GM21381 (cell line): ENCODE results near the gene DNAJB4.

Source experiments
- ATAC-seq: cut with Tn5 transposase; IDR thresholded peaks from one replicate; pipeline ENCODE4 v1.9.1; 2021; ENCODE audit warnings: mild to moderate bottlenecking, moderate library complexity; ENCODE audit not compliant: unreplicated experiment

The DNAJB4 gene

DNA sequence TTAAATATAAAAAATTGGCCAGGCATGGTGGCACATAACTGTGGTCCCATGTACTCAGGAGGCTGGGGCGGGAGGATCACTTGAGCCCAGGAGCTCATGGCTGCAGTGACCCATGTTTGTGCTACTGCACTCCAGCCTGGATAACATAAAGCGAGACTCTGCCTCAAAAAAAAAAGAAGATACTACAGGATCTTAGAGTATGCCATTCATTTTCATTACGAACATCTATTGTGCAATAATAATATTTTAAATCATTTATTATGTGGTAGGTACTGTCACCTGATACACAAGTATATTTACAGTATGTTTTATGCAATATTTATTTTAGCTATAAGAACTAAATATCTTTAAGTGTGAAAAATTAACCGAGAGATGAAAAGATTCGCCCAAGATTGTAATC lies 31.7 kb downstream of the DNAJB4 start:
- ATAC-seq, result no peak

DNA sequence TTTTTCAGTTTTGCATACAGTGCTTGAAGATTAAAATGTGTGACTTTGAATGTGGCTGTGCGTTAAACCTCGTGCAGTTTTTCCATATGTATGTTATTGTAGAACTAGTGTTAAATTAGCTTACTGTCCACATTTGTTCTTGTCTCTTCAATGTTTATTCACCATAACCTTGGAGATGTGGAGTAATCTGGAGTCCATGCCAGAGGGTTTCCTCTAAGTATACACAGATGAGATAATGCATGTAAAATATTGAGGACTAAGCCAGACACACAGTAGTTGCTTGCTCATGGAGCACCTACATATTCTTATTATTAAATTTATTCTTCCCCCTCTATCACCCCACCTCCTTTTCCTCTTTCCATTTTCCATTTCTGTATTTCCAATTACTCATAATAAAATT lies 33.3 kb downstream of the DNAJB4 start:
- no peak for ATAC-seq

DNA sequence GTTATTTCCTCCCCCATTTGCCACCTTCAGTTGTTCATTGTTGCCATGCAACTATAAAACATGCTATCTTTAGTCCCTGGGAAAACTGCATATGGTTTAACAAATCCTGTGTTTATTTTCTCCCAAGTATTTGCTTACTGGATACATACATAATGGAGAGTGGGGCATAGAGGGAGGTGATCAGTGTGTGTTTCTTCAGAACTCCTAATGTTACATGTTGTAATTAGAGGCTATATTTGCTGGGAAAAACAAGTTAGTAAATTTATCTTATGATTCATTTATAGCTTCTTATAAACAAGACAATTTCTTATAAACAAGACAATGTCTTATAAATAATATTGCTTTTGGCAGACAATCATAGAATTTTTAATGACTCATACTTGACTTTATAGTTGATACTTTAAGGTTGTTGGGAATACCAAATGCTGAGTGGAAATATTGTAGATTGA lies 33.8 kb downstream of the DNAJB4 start:
- ATAC-seq, result no peak

DNA sequence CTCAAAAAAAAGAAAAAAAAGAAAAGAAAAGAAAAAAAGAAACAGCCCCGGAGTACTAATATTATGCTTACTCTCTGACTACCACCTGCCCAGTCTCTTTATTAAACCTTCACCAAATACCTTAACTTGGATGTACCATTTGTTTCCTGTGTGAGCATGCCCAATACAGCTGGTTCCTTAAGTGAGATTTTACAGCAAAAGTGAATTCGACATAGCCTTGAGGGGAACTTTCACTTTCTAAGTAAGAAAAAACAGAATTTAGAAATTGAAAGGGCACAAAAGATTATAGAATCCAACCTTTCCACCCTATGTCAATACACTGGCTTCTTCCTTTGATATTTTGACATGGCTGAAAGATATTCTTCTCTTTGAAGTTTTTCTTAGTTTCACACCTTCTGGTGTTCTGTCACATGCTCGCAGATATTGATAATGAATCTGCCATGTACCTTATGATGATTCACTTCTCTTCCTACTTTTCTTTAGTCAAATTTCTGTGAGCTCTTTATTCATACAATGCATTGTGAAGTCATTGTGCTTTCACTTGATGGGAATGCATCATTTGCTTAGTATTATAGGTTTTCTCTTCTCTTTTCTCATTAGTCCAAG lies 35.8 kb downstream of the DNAJB4 start:
- no peak for ATAC-seq

DNA sequence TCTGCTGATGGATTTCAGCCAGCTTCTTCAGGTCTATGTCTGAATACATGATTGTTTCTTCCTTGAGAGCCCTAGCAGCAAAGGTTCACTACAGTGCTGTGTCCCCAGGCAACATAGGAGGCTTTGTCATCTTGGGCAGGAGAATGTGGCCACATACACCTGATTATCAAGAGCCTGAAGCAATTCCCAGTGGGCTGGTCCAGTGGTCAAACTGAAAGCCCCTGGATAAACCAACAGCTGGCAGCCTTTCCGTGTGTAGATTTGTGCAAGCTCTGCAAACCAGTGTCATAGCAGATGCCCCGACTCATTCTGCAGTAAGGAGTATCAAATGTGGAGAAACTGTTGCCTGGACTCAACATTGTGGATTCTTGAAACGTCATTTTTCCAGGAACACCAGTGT lies 38.7 kb downstream of the DNAJB4 start:
- ATAC-seq, result no peak

DNA sequence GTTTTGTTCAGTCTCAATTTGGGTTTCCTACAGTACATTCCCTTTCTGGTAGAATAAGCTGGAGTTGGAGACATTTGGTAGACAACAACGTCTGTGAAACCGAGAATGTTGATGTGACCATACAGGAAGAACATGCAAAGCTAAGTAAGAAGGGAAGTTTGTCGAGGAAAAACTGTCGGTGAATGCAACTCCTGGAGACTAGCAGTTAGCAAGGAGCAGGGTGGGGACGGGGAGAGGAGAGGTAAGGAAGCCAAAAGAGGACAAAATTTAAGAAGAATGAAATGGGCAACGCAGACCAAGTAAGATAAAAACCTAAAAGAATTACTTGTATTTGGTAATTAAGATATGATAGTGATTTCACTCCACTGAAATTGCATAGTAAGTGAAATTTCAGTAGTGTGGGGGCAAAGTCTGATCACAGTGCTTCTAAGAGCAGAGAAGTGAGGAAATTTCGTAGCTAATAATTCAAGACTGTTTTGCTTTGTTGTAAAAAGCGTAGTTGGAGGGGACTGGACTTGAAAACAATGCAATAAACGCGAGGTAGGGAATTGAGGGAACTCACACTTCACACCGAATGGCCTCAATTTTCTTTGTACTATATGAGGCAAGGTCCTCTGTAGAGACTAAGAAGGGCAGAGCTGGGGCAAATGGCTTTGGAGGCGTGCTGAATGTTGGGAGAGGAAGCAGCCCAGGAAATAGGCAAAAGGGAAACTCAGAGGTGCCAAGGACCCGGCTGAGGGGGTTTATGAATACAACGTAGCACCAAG lies 40.2 kb downstream of the DNAJB4 start:
- no peak for ATAC-seq

DNA sequence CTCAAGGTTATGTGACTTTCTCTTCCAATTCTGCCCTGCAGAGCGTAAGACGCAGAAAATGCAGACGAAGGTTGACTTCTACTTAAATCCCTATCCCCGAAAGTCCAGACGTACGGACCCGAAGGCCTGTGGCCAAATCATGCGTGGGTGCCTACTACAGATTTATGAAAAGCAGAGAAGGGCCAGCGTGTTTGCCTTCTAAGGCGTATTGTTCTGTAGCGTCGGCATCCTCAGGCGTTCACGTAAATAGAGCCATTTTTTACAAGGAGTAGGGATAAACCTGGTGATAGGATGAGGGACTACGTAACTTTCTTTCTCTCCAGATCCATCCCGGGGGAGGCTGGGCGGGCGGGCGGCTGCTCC lies 40.8 kb downstream of the DNAJB4 start:
- no peak for ATAC-seq

DNA sequence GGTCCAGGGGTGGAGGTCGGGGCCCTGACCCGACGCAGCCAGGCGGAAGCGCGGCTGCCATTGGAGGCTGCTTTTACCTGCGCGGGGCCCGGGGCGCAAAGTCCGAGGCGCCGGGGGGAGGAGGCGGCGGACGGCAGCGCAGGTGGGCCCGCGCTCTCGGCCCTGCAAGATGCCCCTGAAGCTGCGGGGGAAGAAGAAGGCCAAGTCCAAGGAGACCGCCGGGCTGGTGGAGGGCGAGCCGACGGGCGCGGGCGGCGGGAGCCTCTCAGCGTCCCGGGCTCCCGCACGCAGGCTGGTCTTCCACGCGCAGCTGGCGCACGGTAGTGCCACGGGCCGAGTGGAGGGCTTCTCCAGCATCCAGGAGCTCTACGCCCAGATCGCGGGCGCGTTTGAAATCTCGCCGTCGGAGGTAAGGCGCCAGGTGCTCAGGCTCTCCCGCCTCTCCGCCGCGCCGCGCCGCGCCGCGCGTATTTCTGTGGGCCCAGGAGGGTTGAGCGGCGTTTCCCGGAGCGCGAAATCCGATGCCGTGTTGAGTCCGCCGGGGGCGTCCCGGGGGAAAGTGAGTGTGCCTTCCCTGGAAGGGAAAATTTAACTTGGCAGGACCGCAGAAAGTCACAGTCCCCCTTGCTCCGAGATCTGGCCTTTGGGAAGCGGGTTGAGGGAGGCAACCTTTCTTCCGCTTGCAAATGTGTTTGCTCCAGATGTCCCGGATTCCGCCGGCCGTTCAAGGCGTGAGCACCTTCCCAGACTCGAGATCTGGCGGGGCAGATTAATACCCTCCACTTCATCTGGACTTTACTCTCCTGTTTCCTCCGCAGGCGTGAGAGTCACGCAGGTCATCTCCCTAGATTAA lies 41.4 kb downstream of the DNAJB4 start, which contains the start of gene GIPC2:
Gene GIPC2 (plus strand): TSS at position 41 of the 853 bp plus-strand sequence. CDS start 129 bp downstream, at position 170.
- no peak for ATAC-seq

DNA sequence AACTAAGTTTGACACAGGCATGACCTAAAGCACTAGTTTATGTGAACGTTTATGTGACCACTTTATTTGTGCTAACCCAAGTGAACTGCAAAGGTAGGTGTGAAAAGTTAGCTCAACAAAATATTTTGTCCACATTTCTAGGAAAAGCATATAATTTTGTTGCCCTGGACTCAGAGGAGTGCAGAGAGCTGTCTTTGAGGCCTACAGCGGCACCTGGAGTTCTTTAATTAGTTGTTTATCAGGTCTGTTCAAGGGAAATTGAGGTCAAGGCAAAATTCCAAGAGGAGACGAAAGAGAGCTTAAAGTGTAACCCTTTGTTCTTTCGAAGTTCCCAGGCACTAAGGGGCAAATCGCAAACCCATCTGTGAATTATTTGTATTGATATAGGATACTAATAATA lies 42.4 kb downstream of the DNAJB4 start:
- ATAC-seq, result no peak

DNA sequence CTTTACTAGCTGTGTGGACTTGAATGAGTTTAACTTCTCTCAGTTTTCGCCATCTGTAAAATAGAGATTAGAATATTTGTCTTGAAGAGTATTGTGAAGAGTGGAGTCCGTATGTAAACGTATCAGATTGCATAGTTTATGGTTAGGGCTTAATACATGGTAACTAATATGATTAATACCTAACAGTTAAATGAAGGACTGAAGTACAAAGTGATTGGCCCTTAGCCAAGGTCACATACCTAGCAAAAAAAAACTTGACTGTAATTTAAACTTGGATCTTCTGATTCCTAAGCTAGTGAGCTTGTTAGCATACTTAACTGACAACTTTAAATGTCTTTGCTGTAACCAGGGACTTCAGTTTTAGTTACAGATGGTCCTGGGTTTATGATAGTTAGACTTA lies 42.9 kb downstream of the DNAJB4 start:
- ATAC-seq, result no peak

DNA sequence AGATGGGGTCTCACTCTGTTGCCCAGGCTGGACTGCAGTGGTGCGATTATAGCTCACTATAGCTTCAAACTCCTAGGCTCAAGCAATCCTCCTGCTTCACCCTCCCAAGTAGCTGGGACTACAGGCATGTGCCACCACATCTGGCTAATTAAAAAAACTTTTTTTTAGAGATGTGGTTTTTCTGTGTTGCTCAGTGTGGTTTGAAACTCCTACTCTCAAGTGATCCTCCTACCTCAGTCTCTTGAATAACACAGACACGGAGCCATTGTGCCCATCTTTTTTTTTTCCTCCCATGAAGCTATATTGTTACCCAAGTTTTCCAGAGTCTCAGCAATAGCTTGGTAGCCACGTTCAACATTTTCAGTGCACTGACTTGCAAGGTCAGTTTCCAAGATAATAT lies 43.7 kb downstream of the DNAJB4 start:
- ATAC-seq, result no peak

DNA sequence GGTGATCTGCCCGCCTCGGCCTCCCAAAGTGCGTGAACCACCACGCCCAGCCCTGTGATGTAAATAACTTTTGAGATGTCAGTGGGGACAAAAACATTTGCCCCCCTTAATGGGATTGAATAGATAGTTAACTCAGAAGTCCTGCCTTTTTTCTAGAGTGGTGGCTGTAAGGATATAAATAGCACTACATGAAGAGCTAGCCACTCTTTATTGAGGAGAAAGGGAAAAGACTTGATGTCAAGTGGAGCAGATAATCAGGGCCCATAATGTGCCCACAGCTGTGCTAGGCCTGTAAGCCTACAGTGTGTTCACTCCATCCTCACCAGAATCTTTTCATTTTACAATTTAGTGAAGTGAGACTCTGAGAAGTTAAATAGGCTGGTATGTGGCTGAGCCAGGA lies 44.7 kb downstream of the DNAJB4 start:
- no peak for ATAC-seq

DNA sequence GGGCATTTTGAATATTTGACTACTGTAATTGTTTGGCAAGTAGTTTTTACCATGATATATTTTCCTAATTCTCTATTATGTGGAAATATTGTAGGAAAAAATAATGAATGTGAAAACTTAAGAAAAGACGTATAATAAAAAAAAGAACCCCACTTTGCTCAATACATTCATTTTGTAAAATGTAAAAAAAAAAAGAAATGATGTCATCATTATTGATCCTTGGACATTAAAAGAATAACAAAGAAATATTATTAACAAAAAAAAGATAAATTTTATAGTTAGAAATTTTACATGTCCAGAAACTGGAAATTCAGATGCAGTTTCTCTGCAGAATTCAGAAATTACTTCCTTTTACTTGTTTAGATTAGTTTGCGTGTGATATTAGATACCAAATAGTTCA lies 46.3 kb downstream of the DNAJB4 start:
- ATAC-seq, result no peak

DNA sequence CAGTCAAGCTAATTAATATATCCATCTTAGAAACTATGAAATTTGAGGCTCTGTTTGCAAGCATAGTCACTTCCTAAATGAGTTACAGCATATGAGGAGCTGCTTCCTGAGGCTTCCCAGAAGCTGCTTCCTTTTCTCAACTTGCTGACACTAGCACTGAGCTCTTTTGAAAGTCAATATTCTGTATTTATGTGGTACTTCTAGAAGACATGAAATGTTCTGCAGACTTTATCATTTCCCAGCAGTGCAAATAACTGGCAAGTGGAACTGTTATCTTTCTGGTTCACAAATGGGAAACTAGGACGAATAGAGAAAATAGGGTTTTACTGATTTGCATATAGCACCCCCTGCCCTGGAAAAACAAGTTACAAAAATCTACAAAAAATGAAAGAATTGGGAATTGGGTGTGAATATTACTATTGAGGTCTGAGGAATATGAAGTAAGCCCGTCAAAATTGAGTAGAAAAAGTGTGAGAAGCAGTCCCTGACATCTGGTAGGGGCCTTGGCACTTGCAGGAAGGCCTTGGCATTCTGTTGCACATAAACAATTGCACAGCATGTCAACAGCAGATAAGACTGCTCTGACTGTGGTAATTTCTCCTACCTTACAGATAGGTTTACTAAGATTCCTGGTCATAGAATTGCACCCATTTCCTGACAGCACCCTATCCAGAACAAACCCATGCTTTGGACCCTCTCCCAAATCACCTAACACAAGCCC lies 48.1 kb downstream of the DNAJB4 start:
- no peak for ATAC-seq

DNA sequence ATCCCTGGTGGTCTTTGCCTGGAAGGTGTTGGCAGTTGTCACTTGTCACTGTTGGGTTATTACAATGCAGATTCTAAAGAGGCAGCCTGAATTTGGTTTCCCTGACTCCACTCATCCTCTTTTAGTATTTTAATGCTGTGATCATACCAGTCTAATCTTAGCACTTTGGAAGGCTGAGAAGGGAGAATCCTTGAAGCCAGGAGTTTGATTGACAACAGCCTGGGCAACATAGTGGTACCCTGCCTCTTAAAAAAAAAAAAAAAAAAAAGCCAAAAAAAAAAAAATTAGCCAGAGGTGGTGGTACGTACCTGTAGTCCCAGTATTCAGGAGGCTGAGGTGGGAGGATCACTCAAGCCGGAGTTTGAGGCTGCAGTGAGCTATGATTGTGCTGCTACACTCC lies 48.8 kb downstream of the DNAJB4 start:
- no peak for ATAC-seq

DNA sequence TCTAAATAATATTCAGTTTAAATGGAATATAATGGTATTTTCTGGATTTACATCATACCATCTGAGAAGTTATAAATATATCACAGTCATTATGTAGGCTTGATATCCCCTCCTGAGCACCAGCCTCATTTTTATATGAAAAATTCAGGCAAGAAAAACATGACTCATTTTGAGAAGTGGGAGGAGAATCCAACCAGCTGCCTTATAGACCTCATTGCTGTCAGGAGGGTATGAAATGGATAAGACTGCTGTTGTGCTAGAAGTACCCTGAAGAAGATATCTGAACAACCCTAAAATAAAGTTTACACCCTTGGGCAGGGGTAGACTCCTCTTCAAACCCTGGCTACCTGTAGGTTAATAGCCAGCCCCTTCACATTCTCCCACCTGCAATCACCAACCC lies 49.8 kb downstream of the DNAJB4 start:
- ATAC-seq, result no peak

DNA sequence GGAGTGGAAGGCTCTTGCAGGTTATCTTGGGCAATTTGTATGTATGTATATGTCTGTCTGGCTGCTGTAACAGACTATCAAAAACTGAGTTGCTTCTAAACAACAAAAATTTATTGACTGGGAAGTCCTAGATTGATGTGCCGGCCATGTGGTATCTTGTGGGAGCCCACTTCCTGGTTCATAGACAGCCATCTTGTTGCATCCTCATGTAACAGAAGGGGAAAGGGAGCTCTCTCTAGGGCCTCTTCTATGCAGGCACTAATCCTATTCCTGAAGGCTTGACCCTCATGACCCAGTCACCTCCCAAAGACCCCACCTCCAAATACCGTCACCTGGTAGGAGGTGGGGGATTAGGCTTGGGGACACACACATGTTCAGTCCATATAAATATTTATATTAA lies 50.2 kb downstream of the DNAJB4 start:
- ATAC-seq, result no peak

DNA sequence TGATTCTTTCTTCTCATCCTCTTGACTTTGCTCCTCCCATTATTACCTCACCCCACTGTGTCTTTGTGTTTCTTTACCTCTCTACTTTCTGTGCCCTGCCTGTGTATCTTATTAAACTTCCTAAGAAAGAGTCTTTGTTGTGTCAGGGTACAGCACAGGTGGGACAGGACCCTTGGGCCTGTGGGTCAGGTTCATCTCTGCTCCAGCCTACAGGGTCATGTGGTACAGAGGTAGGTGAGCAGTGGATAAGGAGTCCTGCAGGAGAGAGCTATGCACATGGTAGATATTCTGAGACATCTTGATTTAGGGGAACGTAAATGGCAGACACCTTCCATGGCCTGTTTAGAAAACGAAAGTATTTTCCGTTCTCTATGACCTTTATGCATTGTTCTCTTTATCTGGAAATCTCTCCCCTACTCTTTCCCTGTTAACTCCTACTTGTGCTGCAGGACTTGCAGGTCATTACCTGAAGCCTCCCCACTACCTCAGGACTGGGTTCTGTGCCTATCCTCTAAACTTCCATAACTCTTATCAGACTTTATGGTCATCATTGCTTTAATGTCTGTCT lies 50.9 kb downstream of the DNAJB4 start:
- ATAC-seq, result no peak

DNA sequence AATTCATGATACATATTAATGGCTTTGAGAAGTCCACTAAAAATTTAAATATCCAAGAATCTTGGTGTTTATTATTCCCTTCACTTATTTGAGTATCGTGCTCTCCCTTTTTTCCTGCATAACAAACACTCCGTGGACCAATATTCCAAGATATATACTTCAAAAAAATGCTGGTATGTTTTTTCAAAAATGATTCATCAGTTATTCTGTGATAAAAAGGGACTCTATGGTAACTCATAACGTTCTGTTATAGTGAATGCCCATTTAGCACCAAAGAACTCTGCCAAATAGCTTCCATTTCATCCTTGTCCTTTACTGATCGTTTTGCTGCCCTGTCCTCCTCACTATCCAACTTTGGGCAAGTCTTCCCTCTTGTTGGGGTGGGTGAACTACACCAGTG lies 53.9 kb downstream of the DNAJB4 start:
- ATAC-seq, result no peak

DNA sequence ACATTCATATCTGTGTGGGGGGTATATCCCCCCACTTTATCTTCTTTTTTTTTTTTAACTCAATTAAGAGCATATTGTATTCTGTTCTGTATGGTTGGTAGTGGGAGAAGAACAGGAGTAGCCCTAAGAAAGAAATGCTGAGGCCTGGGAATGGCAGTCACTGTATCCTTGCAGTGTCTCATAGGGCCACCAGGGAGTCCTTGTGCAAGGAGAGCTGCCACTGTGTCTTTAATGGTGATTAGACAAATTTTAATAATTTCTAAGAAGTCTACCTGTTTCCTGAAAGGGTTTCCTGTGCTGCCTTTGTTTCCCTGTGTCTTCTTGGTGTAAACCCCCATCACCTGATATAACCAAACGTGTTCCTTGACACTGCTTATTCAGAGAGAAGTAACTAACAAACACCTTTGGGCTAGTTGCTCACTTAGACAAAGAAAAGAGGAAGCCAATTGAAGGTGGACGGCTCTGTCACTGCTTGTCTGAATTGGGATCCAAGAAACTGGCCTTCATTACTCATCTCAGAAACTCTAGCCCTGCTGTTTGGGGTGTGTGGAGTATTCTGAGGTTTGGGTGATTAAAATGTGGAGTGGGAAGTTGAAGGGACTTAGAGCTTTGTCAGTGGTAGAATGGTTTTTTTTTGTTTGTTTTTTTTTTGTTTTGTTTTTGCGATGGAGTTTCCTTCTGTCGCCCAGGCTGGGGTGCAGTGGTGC lies 56.3 kb downstream of the DNAJB4 start:
- peak; percentile 60 for ATAC-seq
